Thoracic aorta (tissue), 2 donors: Measurements from ENCODE around the gene NIPBL. TPM values are rescaled to one million over a fixed set of nuclear protein-coding genes. Genes with fewer than 3 reads are reported as not detected.

ENCODE experiments used
- ATAC-seq: fragments of 150-250 bp; one replicate; pipeline ENCODE4 v1.8.0; 2017; ENCODE audit warnings: low read depth; ENCODE audit not compliant: insufficient number of reproducible peaks, low FRiP score
- DNase-seq: peaks from one replicate; pipeline ENCODE4 v3.0.0-alpha.2; 2020; ENCODE audit warnings: low spot score
- H3K27ac ChIP-seq, 2 donors: fragments of 200-600 bp; sonication (generic); 1 replicate in 1 of 2; 2 replicates in 1 of 2; pipeline ENCODE4 v1.5.1; 2016; ENCODE audit warnings: mild to moderate bottlenecking in 2 of 2, moderate library complexity in 2 of 2
- H3K27me3 ChIP-seq: fragments of 200-600 bp; sonication (generic); replicated peaks from 2 replicates; pipeline ENCODE4 v1.6.0; 2016; ENCODE audit warnings: mild to moderate bottlenecking; ENCODE audit not compliant: insufficient read depth
- H3K36me3 ChIP-seq: fragments of 200-600 bp; sonication (generic); one replicate; pipeline ENCODE4 v1.5.1; 2016
- H3K4me1 ChIP-seq, 2 donors: fragments of 200-600 bp; sonication (generic); 1 replicate in 1 of 2; 2 replicates in 1 of 2; pipeline versions ENCODE4 v1.5.1 to v1.6.0; 2016; ENCODE audit warnings: low read depth in 2 of 2, mild to moderate bottlenecking in 1 of 2; ENCODE audit not compliant: control insufficient read depth in 1 of 2
- H3K4me3 ChIP-seq: fragments of 200-600 bp; sonication (generic); 2 replicates; pipeline ENCODE4 v1.5.1; 2016; ENCODE audit warnings: mild to moderate bottlenecking
- H3K9me3 ChIP-seq: fragments of 200-600 bp; sonication (generic); 2 replicates; pipeline ENCODE4 v1.5.1; 2016
- CTCF ChIP-seq: fragments of 200-600 bp; sonication (generic); IDR thresholded peaks from one replicate; pipeline ENCODE4 v1.5.1; 2019; ENCODE audit warnings: antibody characterized with exemption
- total RNA-seq, 2 donors: library from RNA; depleted of rRNA; stranded (reverse); fragments of >200 nt; gene quantifications; one replicate each; pipeline versions ENCODE4 v1.1.0 to v1.2.3, GENCODE V29; 2016

NIPBL gene
- total RNA-seq, 2 donors from 2014 or later: 38.6 to 50.8 TPM

- DNase-seq (no peak), ATAC-seq (no peak)
- no peak for TF ChIP-seq CTCF
- H3K4me1 ChIP-seq: peaks cover 23 to 42% of the 10 kb centered on the region in 2 donors
- no peak overlapping the region for H3K27ac ChIP-seq
- H3K36me3 ChIP-seq: no peaks in the 10 kb centered on the region
- H3K4me3 ChIP-seq: peak overlapping the region; percentile 95
- no peaks in the 10 kb centered on the region for H3K27me3 ChIP-seq
- H3K9me3 ChIP-seq: no peaks in the 10 kb centered on the region
Observed at GRCh38 chr5:36879274-36880033, 2.9 kb downstream of the NIPBL start.

GRCh38 chr5:36880761-36881160, 4.2 kb downstream of the NIPBL start:
- H3K4me1 ChIP-seq: peaks cover 18 to 45% of the 10 kb centered on the region in 2 donors
- H3K9me3 ChIP-seq: no peaks in the 10 kb centered on the region
- H3K36me3 ChIP-seq: no peaks in the 10 kb centered on the region
- no peak overlapping the region for H3K4me3 ChIP-seq
- ATAC-seq (no peak), DNase-seq (no peak)
- H3K27ac ChIP-seq: no peak overlapping the region
- H3K27me3 ChIP-seq: no peaks in the 10 kb centered on the region
- no peak for TF ChIP-seq CTCF

- no peak for TF ChIP-seq CTCF
- Histone ChIP-seq H3K4me1 (peaks cover 18 to 50% of the 10 kb centered on the region in 2 donors), H3K27ac (no peak overlapping the region), H3K36me3 (no peaks in the 10 kb centered on the region), H3K9me3 (no peaks in the 10 kb centered on the region), H3K27me3 (no peaks in the 10 kb centered on the region), H3K4me3 (no peak overlapping the region)
- DNase-seq: no peak
- ATAC-seq: no peak
Observed at GRCh38 chr5:36881304-36881703, 4.7 kb downstream of the NIPBL start.

GRCh38 chr5:36881807-36882206, 5.2 kb downstream of the NIPBL start:
- H3K27ac ChIP-seq: no peak overlapping the region
- no peaks in the 10 kb centered on the region for H3K36me3 ChIP-seq
- TF ChIP-seq CTCF: no peak
- H3K27me3 ChIP-seq: no peaks in the 10 kb centered on the region
- DNase-seq (no peak), ATAC-seq (no peak)
- no peak overlapping the region for H3K4me3 ChIP-seq
- H3K9me3 ChIP-seq: no peaks in the 10 kb centered on the region
- peaks cover 18 to 50% of the 10 kb centered on the region in 2 donors for H3K4me1 ChIP-seq

GRCh38 chr5:36882250-36882649, 5.7 kb downstream of the NIPBL start:
- no peaks in the 10 kb centered on the region for H3K36me3 ChIP-seq
- no peak overlapping the region for H3K27ac ChIP-seq
- no peaks in the 10 kb centered on the region for H3K27me3 ChIP-seq
- no peaks in the 10 kb centered on the region for H3K9me3 ChIP-seq
- ATAC-seq (no peak), DNase-seq (no peak)
- peaks cover 20 to 55% of the 10 kb centered on the region in 2 donors for H3K4me1 ChIP-seq
- TF ChIP-seq CTCF: no peak
- no peak overlapping the region for H3K4me3 ChIP-seq
